Stimulated activated effector memory CD8-positive, alpha-beta T cell treated with anti-CD3 and anti-CD28 coated beads, Interleukin-12 subunit alpha, Interleukin-12 subunit beta, amount 100 ng/mL, for 72 hours (primary cell): ENCODE measurements around the gene LRMDA.

Experiments
- ATAC-seq: fragments of 150-1000 bp; cut with Tn5 transposase; 2 replicates; pipeline ENCODE4 v1.10.0; 2021
- DNase-seq, 2 donors: peaks; one replicate each; pipeline ENCODE4 v3.0.0; 2021 to 2022; ENCODE audit warnings: low spot score in 2 of 2
- H3K27ac Mint-ChIP-seq: one replicate; pipeline ENCODE4 v1.8.0; 2022; ENCODE audit warnings: mild to moderate bottlenecking, mixed read lengths
- H3K36me3 Mint-ChIP-seq: one replicate; pipeline ENCODE4 v1.8.0; 2022; ENCODE audit warnings: mild to moderate bottlenecking, mixed read lengths
- H3K4me1 Mint-ChIP-seq: one replicate; pipeline ENCODE4 v1.8.0; 2022; ENCODE audit warnings: mixed read lengths
- H3K4me3 Mint-ChIP-seq: one replicate; pipeline ENCODE4 v1.8.0; 2022; ENCODE audit warnings: mild to moderate bottlenecking, mixed read lengths
- H3K9me3 Mint-ChIP-seq: one replicate; pipeline ENCODE4 v1.8.0; 2022; ENCODE audit warnings: mixed read lengths

Gene LRMDA

GRCh38 chr10:75904499-75905283 is 473.3 kb downstream of the LRMDA start:
- Mint-ChIP-seq H3K4me1 (no peaks in the 10 kb centered on the region), H3K27ac (no peak overlapping the region), H3K9me3 (peaks cover 6% of the 10 kb centered on the region), H3K36me3 (no peaks in the 10 kb centered on the region), H3K4me3 (no peak overlapping the region)
- ATAC-seq = no peak
- DNase-seq = no peak

GRCh38 chr10:75905490-75905889 is 474.1 kb downstream of the LRMDA start:
- Mint-ChIP-seq H3K4me3 (no peak overlapping the region), H3K9me3 (peaks cover 6% of the 10 kb centered on the region), H3K27ac (no peak overlapping the region), H3K36me3 (no peaks in the 10 kb centered on the region), H3K4me1 (no peaks in the 10 kb centered on the region)
- ATAC-seq (no peak), DNase-seq (no peak)

- H3K27ac Mint-ChIP-seq = no peak overlapping the region
- no peaks in the 10 kb centered on the region for H3K4me1 Mint-ChIP-seq
- no peak overlapping the region for H3K4me3 Mint-ChIP-seq
- no peak for DNase-seq
- peaks cover 3% of the 10 kb centered on the region for H3K9me3 Mint-ChIP-seq
- H3K36me3 Mint-ChIP-seq = no peaks in the 10 kb centered on the region
- ATAC-seq = no peak
Measured at GRCh38 chr10:75910032-75910431, 478.6 kb downstream of the LRMDA start.

GRCh38 chr10:75911426-75911825 is 480.0 kb downstream of the LRMDA start:
- H3K36me3 Mint-ChIP-seq = no peaks in the 10 kb centered on the region
- H3K4me3 Mint-ChIP-seq = no peak overlapping the region
- no peaks in the 10 kb centered on the region for H3K9me3 Mint-ChIP-seq
- no peak overlapping the region for H3K27ac Mint-ChIP-seq
- H3K4me1 Mint-ChIP-seq = no peaks in the 10 kb centered on the region
- DNase-seq = no peak
- ATAC-seq = no peak

DNA sequence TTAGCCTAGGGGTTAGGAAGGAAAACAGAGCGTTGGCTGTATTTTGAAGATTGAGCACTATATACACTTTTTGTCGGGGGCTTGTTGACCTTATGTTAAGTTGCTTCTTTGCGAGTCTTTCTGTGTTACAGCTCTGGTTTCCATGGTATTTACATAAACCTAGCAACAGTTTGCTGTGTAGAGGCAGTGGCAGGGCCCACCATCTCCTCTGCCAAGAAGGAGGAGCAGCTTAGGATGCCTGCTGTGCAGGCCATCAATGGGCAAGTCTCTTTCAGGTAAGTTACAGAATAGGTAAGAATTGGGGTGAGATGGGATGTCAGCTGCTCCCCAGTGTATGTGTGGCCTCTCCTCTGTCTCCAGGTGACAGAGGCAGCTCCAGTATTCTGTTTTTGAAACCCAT is 485.5 kb downstream of the LRMDA start:
- no peak for DNase-seq
- Mint-ChIP-seq H3K4me3 (no peak overlapping the region), H3K36me3 (no peaks in the 10 kb centered on the region), H3K9me3 (peaks cover 2% of the 10 kb centered on the region), H3K4me1 (no peaks in the 10 kb centered on the region), H3K27ac (no peak overlapping the region)
- no peak for ATAC-seq

GRCh38 chr10:75919913-75920312 is 488.5 kb downstream of the LRMDA start:
- no peak overlapping the region for H3K4me3 Mint-ChIP-seq
- ATAC-seq (no peak), DNase-seq (no peak)
- H3K9me3 Mint-ChIP-seq = peaks cover 2% of the 10 kb centered on the region
- no peaks in the 10 kb centered on the region for H3K4me1 Mint-ChIP-seq
- H3K36me3 Mint-ChIP-seq = no peaks in the 10 kb centered on the region
- no peak overlapping the region for H3K27ac Mint-ChIP-seq

DNA sequence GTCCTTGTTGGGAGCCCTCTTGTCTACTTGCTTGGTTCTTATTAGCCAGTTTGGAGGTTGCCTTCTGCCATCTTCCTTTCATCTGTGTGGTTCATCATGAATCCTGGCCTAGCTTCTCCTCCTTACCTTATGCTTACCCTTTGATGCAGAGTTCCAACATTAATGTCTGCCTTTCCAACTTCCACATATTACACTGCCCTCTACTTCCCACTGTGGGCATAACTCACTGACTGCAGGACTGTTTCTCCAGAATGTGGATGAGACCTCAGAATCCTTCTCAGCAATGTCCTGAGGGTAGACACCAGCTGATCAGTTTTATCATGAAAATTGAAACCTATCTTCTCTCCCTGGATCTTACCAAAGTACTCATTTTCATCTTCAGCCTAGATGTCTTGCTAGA is 491.0 kb downstream of the LRMDA start:
- DNase-seq = no peak
- Mint-ChIP-seq H3K27ac (no peak overlapping the region), H3K4me1 (no peaks in the 10 kb centered on the region), H3K4me3 (no peak overlapping the region), H3K9me3 (peaks cover 2% of the 10 kb centered on the region), H3K36me3 (no peaks in the 10 kb centered on the region)
- no peak for ATAC-seq

DNA sequence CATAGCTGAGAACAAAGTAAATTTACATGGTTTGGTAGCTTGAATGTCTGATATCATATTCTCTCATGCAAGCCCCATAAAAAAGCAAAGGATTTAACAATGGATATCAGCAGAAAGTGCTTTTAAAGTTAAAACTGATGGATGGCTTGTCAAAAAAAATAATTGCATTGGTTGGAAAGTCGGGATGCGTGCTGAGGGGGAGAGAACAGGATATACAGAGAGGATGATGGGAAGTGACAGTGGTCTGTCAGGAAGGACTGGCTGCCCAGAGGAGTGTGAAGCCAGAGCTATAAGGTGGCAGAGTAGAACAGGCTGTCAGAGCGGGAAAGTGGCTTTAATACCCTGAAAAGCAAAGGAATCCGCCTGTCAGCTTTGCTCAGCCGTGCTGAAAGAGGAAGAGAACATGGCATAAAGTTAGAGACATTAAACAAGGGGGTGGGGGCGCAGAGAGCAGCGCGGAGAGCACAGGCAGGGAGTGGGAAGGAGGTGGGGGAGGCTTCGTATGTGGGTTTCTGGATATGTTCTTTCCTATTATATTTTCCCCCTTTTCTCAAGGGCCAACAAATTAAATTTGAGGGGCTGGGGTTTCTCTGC is 493.0 kb downstream of the LRMDA start:
- ATAC-seq (no peak), DNase-seq (no peak)
- Mint-ChIP-seq H3K4me1 (no peaks in the 10 kb centered on the region), H3K27ac (no peak overlapping the region), H3K36me3 (no peaks in the 10 kb centered on the region), H3K9me3 (no peaks in the 10 kb centered on the region), H3K4me3 (no peak overlapping the region)

- Mint-ChIP-seq H3K36me3 (no peaks in the 10 kb centered on the region), H3K9me3 (no peaks in the 10 kb centered on the region), H3K27ac (no peak overlapping the region), H3K4me3 (no peak overlapping the region), H3K4me1 (no peaks in the 10 kb centered on the region)
- no peak for ATAC-seq
- no peak for DNase-seq
Measured at GRCh38 chr10:75925999-75926398, 494.6 kb downstream of the LRMDA start.

DNA sequence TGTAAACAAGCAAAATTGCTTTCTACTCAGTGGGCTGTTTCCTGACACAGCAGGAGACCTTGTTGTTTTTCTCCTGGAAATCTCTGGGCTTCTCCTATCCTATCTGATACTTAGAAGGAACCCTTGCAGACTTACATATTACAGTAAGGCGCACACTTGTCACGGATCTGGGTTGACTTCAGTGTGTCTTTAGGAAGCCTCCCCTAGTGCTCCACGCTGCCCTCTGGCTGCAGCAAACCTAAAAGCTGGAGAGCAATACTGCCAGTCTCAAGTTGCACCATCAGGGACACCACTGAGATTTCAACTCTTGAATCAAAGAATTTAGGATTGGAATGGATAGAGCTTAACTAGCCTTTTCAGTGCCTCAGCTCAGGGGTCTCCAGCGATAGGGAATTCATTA is 495.3 kb downstream of the LRMDA start:
- Mint-ChIP-seq H3K36me3 (no peaks in the 10 kb centered on the region), H3K9me3 (no peaks in the 10 kb centered on the region), H3K4me3 (no peak overlapping the region), H3K27ac (no peak overlapping the region), H3K4me1 (no peaks in the 10 kb centered on the region)
- no peak for DNase-seq
- ATAC-seq = no peak

- Mint-ChIP-seq H3K4me1 (no peaks in the 10 kb centered on the region), H3K27ac (no peak overlapping the region), H3K36me3 (no peaks in the 10 kb centered on the region), H3K4me3 (no peak overlapping the region), H3K9me3 (no peaks in the 10 kb centered on the region)
- DNase-seq = no peak
- no peak for ATAC-seq
Measured at GRCh38 chr10:75928231-75928630, 496.8 kb downstream of the LRMDA start.

- DNase-seq (no peak), ATAC-seq (no peak)
- Mint-ChIP-seq H3K4me1 (no peaks in the 10 kb centered on the region), H3K9me3 (no peaks in the 10 kb centered on the region), H3K4me3 (no peak overlapping the region), H3K27ac (no peak overlapping the region), H3K36me3 (no peaks in the 10 kb centered on the region)
Measured at GRCh38 chr10:75929630-75930161, 498.3 kb downstream of the LRMDA start.

DNA sequence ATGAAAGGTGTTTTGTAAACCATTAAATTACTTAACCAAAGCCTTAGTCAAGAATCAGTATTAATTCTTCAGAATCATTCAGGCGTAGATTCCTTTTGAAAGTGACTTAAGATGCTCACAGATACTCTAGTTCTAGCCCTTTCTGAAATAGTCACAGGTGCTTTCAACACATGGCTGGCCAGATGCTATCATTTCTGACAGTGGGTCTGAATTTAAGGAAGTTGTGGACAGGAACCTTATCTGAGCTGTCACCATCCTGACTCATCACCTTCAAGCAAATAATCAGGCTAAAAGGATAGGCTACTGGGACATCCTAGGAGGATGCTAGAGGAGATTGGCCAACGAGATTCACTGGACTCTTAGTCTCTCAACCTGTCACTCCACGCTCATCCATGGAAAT is 501.5 kb downstream of the LRMDA start:
- DNase-seq (no peak), ATAC-seq (no peak)
- Mint-ChIP-seq H3K4me1 (no peaks in the 10 kb centered on the region), H3K27ac (no peak overlapping the region), H3K36me3 (no peaks in the 10 kb centered on the region), H3K4me3 (no peak overlapping the region), H3K9me3 (no peaks in the 10 kb centered on the region)

DNA sequence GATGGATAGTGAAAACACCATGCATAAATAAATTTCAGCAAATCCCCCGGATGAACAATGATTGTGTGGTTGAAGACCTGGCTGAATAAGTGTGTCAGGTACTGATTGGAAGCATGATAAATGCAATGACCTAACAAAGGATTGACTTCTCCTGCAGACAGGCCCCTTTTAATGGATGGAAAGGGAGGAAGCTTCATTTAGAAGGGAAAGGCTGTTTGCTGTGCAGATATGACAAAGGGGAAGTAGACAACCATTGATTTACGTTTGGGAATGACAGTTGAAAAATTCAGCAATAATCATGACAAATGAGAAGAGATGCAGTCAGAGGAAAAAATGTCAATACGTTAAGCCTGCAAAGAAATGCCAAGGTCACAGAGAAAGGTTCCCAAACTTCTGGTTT is 503.8 kb downstream of the LRMDA start:
- Mint-ChIP-seq H3K27ac (no peak overlapping the region), H3K4me1 (no peaks in the 10 kb centered on the region), H3K36me3 (no peaks in the 10 kb centered on the region), H3K9me3 (no peaks in the 10 kb centered on the region), H3K4me3 (no peak overlapping the region)
- ATAC-seq = no peak
- DNase-seq = no peak

DNA sequence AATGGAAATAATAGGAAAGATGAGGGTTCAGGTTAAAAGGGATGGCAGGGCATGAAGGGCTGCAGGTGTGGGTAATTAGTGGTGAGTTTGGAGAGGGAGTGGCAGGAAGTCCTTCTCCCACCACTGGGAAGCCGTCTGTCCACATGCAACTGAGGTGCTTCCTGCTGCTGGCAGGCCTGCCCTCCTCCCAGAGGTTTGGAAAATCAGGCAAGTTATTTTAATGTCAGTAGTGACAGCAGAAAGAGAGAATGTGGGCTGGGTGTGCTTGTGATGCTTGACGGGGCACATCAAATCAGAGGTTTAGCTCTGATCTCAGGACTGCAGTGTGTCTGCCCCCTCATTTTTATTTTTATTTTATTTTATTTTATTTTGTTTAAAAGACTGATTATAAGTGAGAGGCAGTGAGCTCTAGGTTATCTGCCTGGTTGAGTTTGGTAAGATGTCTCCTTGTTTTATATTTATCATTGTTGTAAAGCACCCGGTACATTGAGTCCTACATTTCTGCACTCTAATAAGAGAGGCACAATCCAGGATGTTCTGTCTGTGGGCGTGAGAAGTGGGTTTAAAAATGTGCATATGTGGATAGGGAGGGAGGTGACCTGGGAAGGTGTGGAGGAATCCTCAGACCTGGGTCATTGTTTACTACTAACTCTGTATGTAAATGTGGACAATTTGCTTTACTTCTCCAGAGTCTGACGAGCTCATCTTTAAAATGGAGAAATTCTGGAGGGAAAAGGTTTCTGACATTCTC is 504.4 kb downstream of the LRMDA start:
- Mint-ChIP-seq H3K4me3 (no peak overlapping the region), H3K4me1 (no peaks in the 10 kb centered on the region), H3K36me3 (no peaks in the 10 kb centered on the region), H3K27ac (no peak overlapping the region), H3K9me3 (no peaks in the 10 kb centered on the region)
- ATAC-seq (no peak), DNase-seq (no peak)

DNA sequence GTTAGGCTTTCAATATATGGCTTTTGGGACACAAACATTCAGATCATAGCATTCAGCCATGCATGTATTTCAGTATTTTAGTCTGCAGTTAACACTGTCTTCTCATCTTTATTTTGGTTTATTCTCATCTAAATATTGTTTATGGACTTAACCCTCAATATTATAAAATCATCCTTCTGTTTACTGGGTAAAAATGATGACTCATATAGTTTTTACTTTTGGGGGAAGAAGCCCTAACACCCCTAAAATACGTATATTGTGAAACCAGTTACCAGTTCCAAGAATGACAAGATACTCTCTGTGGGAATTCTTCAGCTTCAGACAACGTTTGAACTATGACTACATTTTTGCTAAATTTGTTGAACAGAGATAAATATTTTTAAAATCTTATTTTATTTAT is 505.4 kb downstream of the LRMDA start:
- Mint-ChIP-seq H3K4me1 (no peaks in the 10 kb centered on the region), H3K9me3 (no peaks in the 10 kb centered on the region), H3K4me3 (no peak overlapping the region), H3K36me3 (no peaks in the 10 kb centered on the region), H3K27ac (no peak overlapping the region)
- ATAC-seq (no peak), DNase-seq (no peak)
